DND-41 (cell line): ENCODE results near the gene SLC38A8.

Experiments
- ATAC-seq: fragments of 200-7000 bp; cut with Tn5 transposase; 3 replicates; pipeline ENCODE4 v1.9.1; 2021; ENCODE audit warnings: low read depth; ENCODE audit not compliant: insufficient read depth
- DNase-seq: peaks from one replicate; pipeline ENCODE4 v3.0.0-alpha.2; 2020
- H2AFZ ChIP-seq: 2 replicates; pipeline ENCODE4 v1.6.0; 2012; ENCODE audit warnings: low read depth, low read length
- H3K27ac ChIP-seq: 2 replicates; pipeline ENCODE4 v1.5.1; 2012; ENCODE audit warnings: low read length, inconsistent platforms
- H3K27me3 ChIP-seq: fragments of 200-600 bp; sonication (generic); 2 replicates; pipeline ENCODE4 v1.6.0; 2012; ENCODE audit warnings: low read length, mild to moderate bottlenecking, inconsistent platforms; ENCODE audit not compliant: insufficient read depth, poor library complexity
- H3K36me3 ChIP-seq: 2 replicates; pipeline ENCODE4 v1.5.1; 2012; ENCODE audit warnings: low read length, inconsistent platforms; ENCODE audit not compliant: insufficient read depth
- H3K4me1 ChIP-seq: 2 replicates; pipeline ENCODE4 v1.5.1; 2012; ENCODE audit warnings: mild to moderate bottlenecking, low read length; ENCODE audit not compliant: insufficient read depth
- H3K4me2 ChIP-seq: 2 replicates; pipeline ENCODE4 v1.6.0; 2012; ENCODE audit warnings: mild to moderate bottlenecking, moderate library complexity, low read length, inconsistent platforms; ENCODE audit not compliant: insufficient read depth
- H3K4me3 ChIP-seq, 2 experiments: fragments of 200-600 bp in 1 of 2; shearing (Covaris generic) in 1 of 2; 2 replicates each; pipeline ENCODE4 v1.5.1; 2012 to 2016; ENCODE audit warnings: inconsistent platforms in 2 of 2, low read length in 2 of 2, mild to moderate bottlenecking in 2 of 2, low read depth in 1 of 2, moderate library complexity in 1 of 2
- H3K79me2 ChIP-seq: 2 replicates; pipeline ENCODE4 v1.6.0; 2012; ENCODE audit warnings: low read length, inconsistent platforms; ENCODE audit not compliant: insufficient read depth
- H3K9ac ChIP-seq: 2 replicates; pipeline ENCODE4 v1.6.0; 2012; ENCODE audit warnings: low read depth, mild to moderate bottlenecking, inconsistent platforms, low read length, moderate library complexity
- H3K9me3 ChIP-seq: 2 replicates; pipeline ENCODE4 v1.5.1; 2012; ENCODE audit warnings: low read length, moderate library complexity, mild to moderate bottlenecking, inconsistent platforms; ENCODE audit not compliant: insufficient read depth, severe bottlenecking
- H4K20me1 ChIP-seq: 2 replicates; pipeline ENCODE4 v1.6.0; 2012; ENCODE audit warnings: low read length; ENCODE audit not compliant: insufficient read depth
- CTCF ChIP-seq: IDR thresholded peaks from 2 replicates; pipeline ENCODE4 v1.5.1; 2012; ENCODE audit warnings: borderline replicate concordance, low read length, moderate library complexity, mild to moderate bottlenecking; ENCODE audit not compliant: poor library complexity, severe bottlenecking; ENCODE audit errors: extremely low read depth
- EZH2 ChIP-seq: IDR thresholded peaks from 3 replicates; pipeline ENCODE4 v1.6.1; 2012; ENCODE audit warnings: borderline replicate concordance, low read depth, mild to moderate bottlenecking, moderate library complexity, low read length, inconsistent platforms; ENCODE audit not compliant: severe bottlenecking

SLC38A8 gene

GRCh38 chr16:84034516-84034915, 8.1 kb downstream of the SLC38A8 start:
- Histone ChIP-seq H3K9ac (no peak overlapping the region), H3K27ac (no peak overlapping the region), H3K4me3 (no peak overlapping the region), H3K79me2 (no peaks in the 10 kb centered on the region), H4K20me1 (peaks cover 7% of the 10 kb centered on the region), H3K36me3 (no peaks in the 10 kb centered on the region), H3K27me3 (peaks cover 5% of the 10 kb centered on the region), H3K4me2 (no peak overlapping the region), H3K4me1 (no peaks in the 10 kb centered on the region), H3K9me3 (no peaks in the 10 kb centered on the region), H2AFZ (no peak overlapping the region)
- ATAC-seq (no peak), DNase-seq (no peak)
- no peak for TF ChIP-seq EZH2
- no peak for TF ChIP-seq CTCF

GRCh38 chr16:84033251-84034195, 9.1 kb downstream of the SLC38A8 start:
- H3K79me2 ChIP-seq = no peaks in the 10 kb centered on the region
- no peak overlapping the region for H3K9ac ChIP-seq
- DNase-seq (no peak), ATAC-seq (no peak)
- no peak overlapping the region for H2AFZ ChIP-seq
- peaks cover 10% of the 10 kb centered on the region for H3K27me3 ChIP-seq
- no peaks in the 10 kb centered on the region for H3K36me3 ChIP-seq
- no peak overlapping the region for H3K4me3 ChIP-seq
- H3K4me1 ChIP-seq = no peaks in the 10 kb centered on the region
- no peak overlapping the region for H3K27ac ChIP-seq
- no peaks in the 10 kb centered on the region for H3K9me3 ChIP-seq
- H4K20me1 ChIP-seq = peaks cover 7% of the 10 kb centered on the region
- TF ChIP-seq EZH2 (no peak), CTCF (no peak)
- H3K4me2 ChIP-seq = no peak overlapping the region

- TF ChIP-seq EZH2 (no peak), CTCF (no peak)
- H3K27ac ChIP-seq = no peak overlapping the region
- no peaks in the 10 kb centered on the region for H3K4me1 ChIP-seq
- H2AFZ ChIP-seq = no peak overlapping the region
- DNase-seq (no peak), ATAC-seq (no peak)
- H3K4me3 ChIP-seq = no peak overlapping the region
- H3K79me2 ChIP-seq = no peaks in the 10 kb centered on the region
- peaks cover 10% of the 10 kb centered on the region for H3K27me3 ChIP-seq
- no peaks in the 10 kb centered on the region for H3K9me3 ChIP-seq
- no peak overlapping the region for H3K4me2 ChIP-seq
- H3K9ac ChIP-seq = no peak overlapping the region
- H3K36me3 ChIP-seq = no peaks in the 10 kb centered on the region
- H4K20me1 ChIP-seq = peaks cover 8% of the 10 kb centered on the region
Measured at GRCh38 chr16:84032458-84033178, 10.0 kb downstream of the SLC38A8 start.
